Glomerular visceral epithelial cell (primary cell): ENCODE measurements around the gene SMARCC1.
A peak's percentile ranks its signal among the peaks of the same experiment; 100 is the strongest.
"Not testable (repeated sequence)": the region's sequence is repeated elsewhere in the genome, so short reads cannot be mapped to it uniquely, and the experiment has no call there.

Experiments used
- DNase-seq: peaks from one replicate; pipeline ENCODE4 v3.0.0-alpha.2; 2016; ENCODE audit errors: extremely low spot score

The SMARCC1 gene

DNA sequence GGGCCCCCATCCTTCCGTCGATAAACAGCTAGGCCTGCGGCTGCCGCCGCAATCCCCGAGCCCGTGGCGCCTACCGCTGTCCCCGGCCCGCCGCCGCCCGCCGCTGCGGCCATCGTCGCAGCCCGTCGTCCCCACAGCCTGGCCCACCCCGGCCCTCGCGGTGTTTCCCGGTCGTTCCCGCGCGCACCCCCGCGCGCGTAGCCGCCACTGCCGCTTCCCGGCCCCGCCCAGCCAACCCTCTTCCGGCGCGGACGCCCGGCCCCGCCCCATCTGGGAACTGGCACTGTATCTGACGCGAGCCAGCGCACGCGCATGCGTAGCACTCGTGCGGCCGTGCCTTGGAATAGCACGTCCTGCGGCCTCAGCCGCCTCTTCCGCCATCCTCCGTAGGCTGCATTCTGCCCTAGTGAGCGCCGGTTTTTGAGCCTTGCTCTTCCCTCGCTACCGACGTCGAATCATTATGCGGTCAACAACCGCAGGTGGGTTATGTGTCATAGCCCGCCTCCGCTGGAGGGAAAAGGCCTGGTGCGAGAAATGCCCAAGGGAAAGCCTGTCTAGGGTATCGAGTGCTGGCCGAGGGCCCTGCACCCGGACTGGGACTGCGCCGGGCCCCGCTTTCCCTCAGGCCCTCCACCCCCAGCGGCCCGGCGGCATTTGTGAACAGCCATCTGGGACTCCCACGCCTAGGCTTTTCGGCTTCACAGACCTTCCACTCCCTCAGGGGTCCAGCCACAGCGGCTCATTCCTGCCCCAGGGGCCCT lies at the start of gene SMARCC1:
Gene SMARCC1 (minus strand): TSS at position 209 of the 761 bp plus-strand sequence. CDS start 96 bp downstream, at position 113.
- peak; percentile 98 for DNase-seq

DNA sequence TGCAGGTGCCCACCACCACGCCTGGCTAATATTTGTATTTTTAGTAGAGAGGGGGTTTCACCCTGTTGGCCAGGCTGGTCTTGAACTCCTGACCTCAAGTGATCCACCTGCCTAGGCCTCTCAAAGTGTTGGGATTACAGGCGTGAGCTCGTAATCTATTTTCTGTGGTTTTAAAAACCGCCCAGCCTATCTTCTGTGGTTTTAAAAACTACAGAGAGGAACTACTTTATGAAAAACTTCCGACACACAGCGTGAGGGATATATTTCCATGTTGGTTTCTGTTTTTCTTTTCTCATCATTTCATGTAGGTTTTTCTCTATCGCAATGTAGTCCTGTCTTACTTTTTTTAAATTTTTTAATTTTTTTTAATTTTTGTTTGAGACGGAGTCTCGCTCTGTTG lies 47.8 kb upstream of the SMARCC1 start:
- not testable (repeated sequence) for DNase-seq

DNA sequence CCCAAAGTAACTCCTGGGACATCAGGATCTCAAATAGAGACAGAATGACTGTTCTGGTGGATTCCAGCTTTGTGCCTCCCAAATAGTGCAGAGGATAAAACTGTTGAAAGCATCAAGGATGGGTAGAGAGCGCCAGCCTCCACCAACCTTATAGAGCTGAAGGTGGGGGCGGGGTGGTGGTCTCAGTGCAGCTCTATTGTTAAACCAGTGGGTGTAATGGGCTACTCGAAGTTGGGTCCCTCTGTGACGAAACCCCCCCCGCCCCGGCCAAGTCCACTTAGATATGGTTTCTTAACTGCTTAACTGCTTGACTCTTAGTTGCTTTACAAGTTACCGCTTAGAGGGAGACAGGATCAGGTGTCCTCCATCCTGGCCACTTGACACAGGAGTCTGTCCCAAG lies 43.9 kb upstream of the SMARCC1 start:
- no peak for DNase-seq

DNA sequence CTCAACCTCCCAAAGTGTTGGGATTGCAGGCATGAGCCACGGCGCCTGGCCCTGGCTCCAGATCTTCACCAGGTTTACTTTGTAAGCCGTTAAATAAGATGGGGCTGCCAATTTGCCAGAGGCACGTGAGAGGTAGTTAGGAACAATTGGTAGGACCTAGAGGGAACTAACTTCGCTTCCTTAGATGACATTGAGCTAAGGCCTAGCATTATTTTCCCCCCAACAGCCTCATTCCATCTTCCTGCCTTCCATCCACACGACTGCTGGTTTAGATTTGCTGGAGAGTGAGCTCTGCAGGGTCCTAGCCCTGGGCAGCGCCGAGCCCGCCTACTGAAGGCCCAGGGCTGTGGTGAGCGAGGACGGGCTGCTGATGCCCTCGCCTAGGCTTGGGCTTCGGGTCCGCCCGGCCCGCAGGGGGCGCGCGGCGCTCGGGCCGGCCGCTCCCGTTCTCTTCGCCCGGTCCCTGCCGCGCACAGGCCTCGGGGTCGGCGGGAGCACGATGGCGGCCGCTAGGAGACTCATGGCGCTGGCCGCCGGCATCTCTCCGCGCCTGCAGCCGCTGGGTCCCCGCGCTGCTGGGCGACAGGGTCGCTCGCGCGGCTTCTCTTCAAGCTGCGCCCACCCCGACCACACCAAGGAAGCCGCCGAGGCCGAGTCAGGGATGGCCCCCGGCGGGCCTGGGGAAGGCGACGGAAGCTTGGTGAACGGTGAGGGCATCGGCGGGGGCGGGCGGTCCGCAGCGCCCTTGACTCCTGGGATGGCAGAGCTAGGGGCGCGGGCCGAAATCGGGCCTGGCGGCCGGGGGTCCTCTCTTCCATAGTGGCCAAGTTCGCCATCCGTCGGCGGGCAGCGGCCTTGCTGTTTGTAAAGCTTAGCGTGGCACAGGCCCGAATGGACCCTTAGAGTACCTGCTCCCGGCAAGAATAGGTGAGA lies 43.1 kb upstream of the SMARCC1 start:
- peak; percentile 87 for DNase-seq

DNA sequence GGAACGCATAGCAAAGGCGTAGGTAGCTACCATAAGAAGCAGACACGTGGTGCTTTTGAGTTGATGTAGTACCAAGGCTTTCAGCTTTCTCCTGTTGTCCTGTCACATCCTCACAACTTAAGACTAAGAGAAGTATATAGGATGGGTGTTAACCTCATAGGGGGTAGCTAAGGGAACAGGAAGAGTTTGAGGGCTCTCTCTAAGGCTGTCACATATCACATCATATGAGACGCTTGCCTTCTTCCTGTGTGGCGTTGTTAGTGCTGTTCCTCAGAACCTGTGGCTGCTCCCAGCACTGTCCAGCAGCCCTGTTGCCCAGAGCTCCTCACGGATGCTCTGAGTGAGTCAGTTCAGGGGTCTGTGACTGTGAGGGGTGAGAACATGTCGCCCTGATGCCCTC lies 35.9 kb upstream of the SMARCC1 start:
- DNase-seq = no peak

DNA sequence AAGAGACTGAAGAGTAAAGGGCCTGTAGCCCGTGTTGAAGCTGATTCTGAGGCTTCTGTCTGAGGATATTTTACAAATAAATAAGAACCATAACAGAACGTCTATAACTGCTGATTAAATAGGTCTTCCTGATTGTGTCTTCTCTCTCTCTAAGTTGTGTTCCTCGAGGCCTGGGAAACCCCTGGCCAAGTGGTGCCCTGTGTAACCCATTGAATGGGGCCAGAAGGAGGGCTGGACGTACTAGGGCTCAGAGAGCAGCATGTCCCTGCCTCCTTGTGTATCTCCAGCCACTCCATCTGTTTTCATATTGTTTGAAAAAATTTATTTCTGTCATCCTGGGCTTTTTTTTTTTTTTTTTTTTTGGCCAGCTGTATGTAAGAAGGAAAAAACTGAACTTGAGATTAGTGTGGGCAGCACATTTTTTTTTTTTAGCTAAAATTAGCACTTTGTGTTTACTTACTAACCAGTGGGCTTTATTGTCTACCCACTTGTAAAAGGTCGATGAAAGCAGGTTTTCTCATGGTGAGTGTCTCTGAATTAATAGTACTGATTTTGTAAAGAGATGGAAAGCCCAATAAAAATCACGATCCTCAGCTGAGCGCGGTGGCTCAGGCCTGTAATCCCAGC lies 32.0 kb upstream of the SMARCC1 start:
- no peak for DNase-seq

DNA sequence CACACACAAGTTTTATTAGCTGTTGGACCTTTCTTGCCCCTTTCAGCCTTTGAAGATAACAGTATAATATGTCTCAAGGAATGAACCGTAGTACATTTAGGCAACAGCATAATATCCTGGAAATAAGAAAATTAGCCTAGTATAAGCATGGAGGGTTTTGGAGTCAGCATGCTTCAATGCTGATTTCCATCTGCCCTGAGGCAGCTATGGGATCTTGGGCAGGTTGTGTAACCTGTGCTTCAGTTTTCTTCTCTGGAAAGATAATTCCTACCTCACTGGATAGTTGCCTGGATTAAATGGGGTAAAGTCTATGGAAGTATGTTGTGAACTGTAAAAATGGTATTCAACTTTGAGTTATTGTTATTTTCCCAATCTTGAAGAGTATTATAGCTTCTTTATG lies 22.9 kb upstream of the SMARCC1 start:
- DNase-seq = no peak

DNA sequence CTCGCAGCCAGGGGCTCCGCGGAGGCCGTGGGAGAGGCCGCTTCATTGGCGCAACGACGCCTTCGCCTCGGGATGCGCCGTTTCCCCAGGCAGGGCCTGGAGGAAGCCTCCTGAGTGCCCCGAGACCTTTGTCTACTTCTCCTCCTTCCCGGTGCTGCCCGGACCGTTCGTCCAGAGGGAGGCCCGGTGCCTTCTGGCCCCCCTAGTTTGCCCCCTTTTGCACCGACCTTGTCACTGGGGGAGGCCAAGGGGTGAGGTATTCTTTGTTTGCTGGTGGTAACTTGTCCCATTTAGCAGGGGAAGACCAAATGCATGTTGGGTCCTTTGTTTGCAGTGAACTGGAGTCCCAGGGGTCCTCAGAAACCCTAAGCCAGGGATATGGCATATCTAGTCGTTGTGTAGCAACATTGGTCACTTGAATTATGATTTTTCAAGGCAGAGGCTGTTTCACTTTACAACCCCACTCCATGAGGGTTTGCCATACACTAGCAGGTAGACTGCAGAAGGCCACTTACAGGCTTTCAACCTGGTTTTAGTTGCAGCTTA lies 21.9 kb upstream of the SMARCC1 start:
- no peak for DNase-seq

DNA sequence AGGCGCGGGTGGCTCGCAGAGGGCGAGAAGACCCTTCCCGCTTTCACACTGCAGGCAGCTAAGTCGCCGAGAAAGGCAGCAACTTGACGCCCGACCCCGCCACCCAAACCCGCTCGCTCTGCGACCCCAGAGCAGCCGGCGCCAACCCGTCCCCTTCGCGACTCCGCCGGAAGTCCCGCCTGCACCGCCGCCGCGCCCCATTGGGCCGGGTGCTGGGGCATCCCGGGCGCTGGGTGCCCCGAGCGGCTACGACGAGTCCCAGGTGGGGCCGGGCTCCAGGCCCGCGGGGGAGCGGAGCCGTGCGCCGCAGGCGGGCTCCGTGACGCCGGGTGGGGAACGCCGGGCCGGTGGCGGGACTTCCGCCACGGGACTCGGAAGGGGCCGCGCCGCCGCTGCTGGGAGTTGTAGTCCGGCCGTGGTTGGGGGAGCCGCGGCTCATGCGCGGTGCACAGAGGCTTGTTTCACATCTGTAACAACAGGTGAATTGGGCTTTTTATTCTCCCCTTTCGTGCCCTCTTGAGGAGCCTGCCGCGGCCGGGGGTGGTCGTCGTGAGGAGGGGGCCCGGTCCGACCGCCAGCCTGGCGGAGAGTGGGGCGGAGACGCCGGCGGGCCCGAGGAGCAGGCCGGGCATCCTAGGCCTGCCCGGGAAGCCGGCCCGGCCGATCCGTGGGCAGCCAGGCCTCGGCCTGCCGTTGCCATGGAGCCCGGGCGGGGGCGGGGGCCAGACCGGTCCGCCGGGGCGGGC lies 21.2 kb upstream of the SMARCC1 start, which contains the start of gene DHX30:
Gene DHX30 (plus strand): TSS at position 405 of the 746 bp plus-strand sequence. CDS start 7,546 bp downstream, outside the sequence.
- DNase-seq = peak; percentile 83

DNA sequence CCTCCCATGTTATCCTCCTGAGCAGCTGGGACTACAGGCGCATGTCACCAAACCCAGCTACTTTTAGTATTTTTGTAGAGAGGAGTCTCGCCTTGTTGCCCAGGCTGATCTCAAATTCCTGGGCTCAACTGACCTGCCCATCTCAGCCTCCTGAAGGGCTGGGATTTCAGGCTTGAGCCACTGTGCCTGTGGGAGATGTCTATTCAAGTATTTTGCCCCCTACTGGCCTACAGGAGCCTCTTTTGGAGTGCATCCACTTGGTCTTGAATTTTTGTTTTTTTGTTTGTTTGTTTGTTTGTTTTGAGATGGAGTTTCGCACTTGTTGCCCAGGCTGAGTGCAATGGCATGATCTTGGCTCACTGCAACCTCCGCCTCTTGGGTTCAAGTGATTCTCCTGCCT lies 18.0 kb upstream of the SMARCC1 start:
- DNase-seq = no peak

DNA sequence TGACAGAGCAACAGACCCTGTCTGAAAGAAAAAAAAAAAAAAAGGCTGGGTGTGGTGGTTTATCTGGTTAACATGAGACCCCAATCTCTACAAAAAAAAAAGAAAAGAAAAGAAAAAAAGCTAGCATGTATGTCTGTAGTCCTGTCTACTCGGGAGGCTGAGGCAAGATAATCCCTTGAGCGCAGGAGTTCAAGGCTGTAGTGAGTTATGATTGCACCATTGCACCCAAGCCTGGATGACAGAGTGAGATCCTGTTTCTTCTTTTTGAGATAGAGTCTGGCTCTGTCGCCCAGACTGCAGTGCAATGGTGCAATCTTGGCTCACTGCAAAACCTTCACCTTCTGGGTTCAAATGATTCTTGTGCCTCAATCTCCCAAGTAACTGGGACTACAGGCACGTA lies 12.9 kb upstream of the SMARCC1 start:
- DNase-seq = no peak

DNA sequence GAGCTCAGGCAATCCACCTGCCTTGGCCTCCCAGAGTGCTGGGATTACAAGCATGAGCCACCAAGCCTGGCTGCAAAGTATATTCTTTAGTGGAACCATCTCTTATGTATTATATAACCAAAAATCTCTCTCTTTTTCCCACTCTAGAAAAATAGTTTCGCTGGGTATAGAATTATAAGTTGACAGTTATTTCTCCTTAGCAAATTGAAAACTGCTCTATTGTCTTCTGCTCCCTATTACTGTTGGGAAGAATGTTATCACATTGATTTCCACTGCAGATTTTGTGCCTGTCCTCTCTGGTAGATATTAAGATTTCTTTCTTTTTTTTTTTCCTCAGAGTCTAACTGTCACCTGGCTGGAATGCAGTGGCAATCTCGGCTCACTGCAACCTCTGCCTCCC lies 11.0 kb upstream of the SMARCC1 start:
- DNase-seq = no peak

DNA sequence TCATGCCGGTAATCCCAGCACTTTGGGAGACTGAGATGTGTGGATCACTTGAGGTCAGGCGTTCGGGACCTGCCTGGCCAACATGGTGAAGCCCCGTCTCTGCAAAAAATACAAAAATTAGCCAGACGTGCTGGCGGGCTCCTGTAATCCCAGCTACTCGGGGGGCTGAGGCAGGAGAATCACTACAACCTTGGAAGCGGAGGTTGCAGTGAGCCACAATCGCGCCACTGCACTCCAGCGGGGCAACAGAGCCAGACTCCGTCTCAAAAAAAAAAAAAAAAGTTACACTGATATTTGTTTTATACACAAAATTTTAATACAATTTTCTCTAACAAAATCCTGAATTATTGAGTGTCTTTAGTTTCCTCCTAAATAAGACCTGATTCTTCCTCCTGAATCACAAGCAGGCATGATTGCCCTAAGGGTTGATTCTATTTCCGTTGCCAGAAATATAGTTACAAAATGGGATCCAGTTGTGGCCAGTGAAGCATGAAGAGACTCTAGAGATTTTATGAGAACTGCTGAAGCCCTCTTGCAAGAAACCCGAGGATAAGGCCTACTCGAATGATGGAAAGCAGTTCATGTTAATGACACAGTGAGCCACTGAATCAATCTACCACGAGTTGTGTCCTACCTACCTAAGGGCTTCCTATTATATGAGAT lies 9.6 kb upstream of the SMARCC1 start:
- no peak for DNase-seq

DNA sequence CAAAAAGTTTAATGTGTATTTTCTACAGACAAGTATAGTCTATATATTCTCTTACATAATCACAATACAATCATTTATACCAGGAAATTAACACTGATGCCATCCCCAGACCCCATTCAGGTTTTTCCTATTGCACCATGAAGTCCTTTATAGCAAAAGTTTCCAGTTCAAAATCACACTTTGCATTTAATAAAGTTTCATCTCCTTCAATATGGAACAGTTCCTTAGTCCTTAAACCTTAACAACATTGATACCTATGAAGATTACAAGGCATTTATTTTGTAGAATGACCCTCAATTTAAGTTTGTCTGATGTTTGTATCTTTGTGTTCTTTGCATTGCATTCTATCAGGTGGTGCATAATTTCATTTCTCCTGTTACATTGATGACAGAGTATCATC lies 2.0 kb upstream of the SMARCC1 start:
- DNase-seq = no peak

DNA sequence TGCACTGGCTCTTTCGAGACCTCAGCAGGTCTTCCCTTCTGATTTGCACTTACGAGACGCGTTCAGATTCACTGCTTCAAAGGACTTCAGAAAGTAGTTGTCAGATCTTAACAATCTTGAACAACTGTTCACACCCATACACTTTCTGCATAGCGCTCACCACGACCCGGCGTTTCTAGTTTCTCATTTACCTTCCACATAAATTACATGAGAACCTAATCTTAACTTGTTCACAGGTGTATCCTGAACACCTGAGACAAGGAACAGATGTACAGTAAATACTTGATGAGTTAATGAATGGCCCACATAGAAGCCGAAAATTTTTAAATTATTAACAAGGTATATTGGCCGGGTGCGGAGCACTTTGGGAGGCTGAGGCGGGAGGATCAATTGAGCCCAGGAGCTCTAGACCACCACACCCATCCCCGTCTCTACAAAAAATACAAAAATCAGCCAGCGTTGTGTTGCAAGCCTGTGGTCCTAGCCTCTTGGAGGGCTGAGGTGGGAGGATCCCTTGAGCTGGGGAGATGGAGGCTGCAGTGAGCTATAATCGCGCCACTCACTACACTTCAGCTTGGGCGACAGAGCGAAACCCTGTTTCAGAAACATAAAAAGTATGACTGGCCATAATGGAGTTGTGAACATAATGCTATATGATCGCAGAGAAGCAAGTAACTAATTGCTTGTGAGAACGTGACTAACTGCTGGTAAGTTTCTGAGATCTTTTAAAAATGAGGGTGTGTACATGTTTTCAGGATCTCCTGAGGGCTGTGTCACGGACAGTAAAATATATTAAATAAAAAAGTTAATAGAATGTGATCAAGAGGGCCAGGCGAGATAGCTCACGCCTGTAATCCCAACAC lies 984 bp upstream of the SMARCC1 start:
- peak; percentile 56 for DNase-seq

DNA sequence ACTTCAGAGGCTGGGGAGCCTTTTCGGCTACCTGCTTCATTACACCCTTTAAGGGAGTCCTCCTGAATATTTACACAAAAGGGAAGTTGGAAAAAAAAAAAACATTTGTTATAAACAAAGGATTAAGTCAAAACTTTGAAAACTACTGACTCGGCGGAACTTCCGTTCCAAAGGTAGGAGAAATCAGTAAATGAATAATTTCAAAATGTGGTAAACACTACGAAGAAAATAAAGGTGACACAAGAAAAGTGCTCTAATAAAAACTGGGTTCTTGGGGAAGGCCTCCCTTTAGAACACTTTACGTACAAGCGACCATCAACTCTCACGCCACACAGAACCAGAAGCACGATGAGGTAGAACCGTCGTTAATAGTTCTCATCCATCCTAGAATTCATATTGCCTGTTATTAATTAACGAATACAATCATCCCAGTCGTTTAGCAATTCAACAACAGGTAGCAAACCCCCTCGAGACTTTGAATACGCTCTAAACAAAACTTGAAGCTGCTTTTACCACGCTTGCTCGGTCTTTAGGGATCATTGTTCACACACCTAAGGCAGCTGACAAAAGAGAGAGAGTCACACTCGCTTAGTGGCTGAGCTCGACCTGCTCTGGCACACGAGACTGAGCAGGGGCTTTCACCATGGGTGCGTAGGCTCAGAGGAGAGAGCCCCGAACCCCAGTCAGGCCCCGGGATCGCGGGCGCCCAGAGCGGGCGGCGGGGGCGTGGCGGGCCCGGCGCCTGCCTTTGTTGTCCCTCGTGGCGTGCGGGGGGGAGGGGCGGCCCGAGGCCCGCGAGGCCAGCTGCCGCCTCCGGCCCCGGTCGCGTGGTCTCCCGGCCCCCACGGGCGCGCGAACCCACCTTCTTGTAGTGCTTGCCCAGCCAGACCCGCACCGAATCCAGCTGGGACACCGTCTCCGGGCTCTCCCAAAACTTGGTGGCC lies 680 bp downstream of the SMARCC1 start:
- DNase-seq = peak; percentile 48

DNA sequence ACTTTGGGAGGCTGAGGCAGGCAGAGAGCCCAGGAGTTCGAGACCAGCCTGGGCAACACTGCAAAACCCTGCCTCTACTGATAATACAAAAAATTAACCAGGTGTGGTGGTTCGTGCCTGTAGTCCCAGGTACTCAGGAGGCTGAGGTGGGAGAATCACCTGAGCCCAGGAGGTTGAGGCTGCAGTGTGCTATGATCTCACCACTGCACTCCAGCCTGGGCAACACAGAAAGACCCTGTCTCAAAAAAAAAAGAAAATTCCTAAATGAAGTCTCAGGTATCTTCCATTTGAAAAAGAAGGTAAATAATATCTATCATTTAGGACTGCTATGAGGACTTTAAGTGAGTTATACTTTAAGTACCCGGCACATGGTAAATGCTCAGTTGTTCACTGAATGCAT lies 2.9 kb downstream of the SMARCC1 start:
- no peak for DNase-seq

DNA sequence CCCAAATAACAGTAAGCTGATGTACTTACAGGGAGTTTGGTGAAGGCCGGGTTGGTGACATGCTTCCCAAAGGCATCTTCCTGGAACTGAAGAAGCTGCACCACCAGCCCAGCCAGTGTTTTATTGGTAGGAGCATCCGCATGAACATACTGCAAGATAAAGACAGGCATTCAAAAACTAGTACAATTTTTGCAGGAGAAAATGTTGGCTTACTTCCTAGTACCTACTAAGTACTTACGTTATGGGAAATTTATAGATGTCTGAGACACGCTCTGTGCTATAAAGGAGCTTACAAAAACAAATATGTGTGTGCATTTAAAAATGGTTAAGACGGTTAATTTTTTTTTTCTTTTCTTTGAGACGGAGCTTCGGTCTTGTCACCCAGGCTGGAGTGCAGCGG lies 8.9 kb downstream of the SMARCC1 start:
- no peak for DNase-seq

DNA sequence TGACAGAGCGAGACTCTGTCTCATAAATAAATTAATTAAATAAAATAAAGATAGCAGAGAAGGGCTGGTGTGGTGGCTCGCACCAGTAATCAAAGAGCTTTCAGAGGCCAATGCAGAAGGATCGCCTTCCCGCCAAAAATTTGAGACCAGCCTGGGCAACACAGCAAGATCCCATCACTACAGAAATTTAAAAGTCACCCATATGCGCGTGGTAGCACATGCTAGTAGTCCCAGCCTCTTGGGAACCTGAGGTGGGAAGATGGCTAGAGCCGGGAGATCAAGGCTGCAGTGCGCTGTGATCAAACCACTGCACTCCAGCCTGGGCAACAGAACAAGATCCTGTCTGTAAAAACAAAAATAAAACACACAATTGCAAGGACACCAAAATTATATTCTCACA lies 9.6 kb downstream of the SMARCC1 start:
- no peak for DNase-seq
